GM23338 (cell line): Measurements from ENCODE around the gene IRF2BPL. TPM values are rescaled to one million over a fixed set of nuclear protein-coding genes. Genes with fewer than 3 reads are reported as not detected.

ENCODE experiments used
- ATAC-seq: fragments of 200-7000 bp; cut with Tn5 transposase; 3 replicates; pipeline ENCODE4 v1.9.1; 2020
- DNase-seq: peaks from one replicate; pipeline ENCODE4 v3.0.0-alpha.2; 2015; ENCODE audit warnings: low spot score
- H2AFZ ChIP-seq: fragments of 200-600 bp; sonication (generic); 2 replicates; pipeline ENCODE4 v1.8.0; 2016; ENCODE audit warnings: antibody characterized with exemption, mild to moderate bottlenecking, moderate library complexity
- H3F3A ChIP-seq: fragments of 200-600 bp; sonication (generic); replicated peaks from 2 replicates; pipeline ENCODE4 v1.8.0; 2017; ENCODE audit warnings: antibody characterized with exemption, mixed run types, low read depth
- H3K27ac ChIP-seq: fragments of 200-600 bp; sonication (generic); 2 replicates; pipeline ENCODE4 v1.6.1; 2016; ENCODE audit warnings: low read depth
- H3K27me3 ChIP-seq: fragments of 200-600 bp; sonication (generic); 2 replicates; pipeline ENCODE4 v1.8.0; 2016; ENCODE audit warnings: mild to moderate bottlenecking, mixed run types, moderate library complexity; ENCODE audit not compliant: insufficient read depth
- H3K36me3 ChIP-seq: fragments of 200-600 bp; sonication (generic); 2 replicates; pipeline ENCODE4 v1.8.0; 2016; ENCODE audit warnings: mild to moderate bottlenecking; ENCODE audit not compliant: insufficient read depth
- H3K4me1 ChIP-seq: fragments of 200-600 bp; sonication (generic); 2 replicates; pipeline ENCODE4 v1.8.0; 2016; ENCODE audit warnings: mild to moderate bottlenecking, moderate library complexity; ENCODE audit not compliant: insufficient read depth
- H3K4me2 ChIP-seq: fragments of 200-600 bp; sonication (generic); 2 replicates; pipeline ENCODE4 v1.7.1; 2017; ENCODE audit warnings: mixed run types
- H3K4me3 ChIP-seq: fragments of 200-600 bp; sonication (generic); 2 replicates; pipeline ENCODE4 v1.6.1; 2016; ENCODE audit warnings: mixed run types
- H3K79me2 ChIP-seq: fragments of 200-600 bp; sonication (generic); replicated peaks from 2 replicates; pipeline ENCODE4 v1.8.0; 2017; ENCODE audit warnings: mild to moderate bottlenecking; ENCODE audit not compliant: insufficient read depth
- H3K9me2 ChIP-seq: fragments of 200-600 bp; sonication (generic); 2 replicates; pipeline ENCODE4 v1.8.0; 2017; ENCODE audit not compliant: insufficient read depth
- H4K20me1 ChIP-seq: fragments of 200-600 bp; sonication (generic); replicated peaks from 2 replicates; pipeline ENCODE4 v1.8.0; 2017; ENCODE audit warnings: mild to moderate bottlenecking; ENCODE audit not compliant: insufficient read depth
- H3K27ac Mint-ChIP-seq: 2 replicates; pipeline ENCODE4 v1.8.0; 2020; ENCODE audit warnings: inconsistent platforms, mild to moderate bottlenecking, moderate library complexity, mixed read lengths
- H3K27me3 Mint-ChIP-seq: 3 replicates; pipeline ENCODE4 v1.8.0; 2022; ENCODE audit warnings: low read depth, mild to moderate bottlenecking, moderate library complexity, mixed read lengths, inconsistent platforms; ENCODE audit not compliant: insufficient read depth, poor library complexity
- H3K36me3 Mint-ChIP-seq: 3 replicates; pipeline ENCODE4 v1.8.0; 2021; ENCODE audit warnings: low read depth, mild to moderate bottlenecking, inconsistent platforms, moderate library complexity, mixed read lengths
- H3K4me1 Mint-ChIP-seq: 3 replicates; pipeline ENCODE4 v1.8.0; 2020; ENCODE audit warnings: mild to moderate bottlenecking, inconsistent platforms, mixed read lengths
- H3K4me3 Mint-ChIP-seq: 3 replicates; pipeline ENCODE4 v1.8.0; 2021; ENCODE audit warnings: moderate library complexity, mild to moderate bottlenecking, inconsistent platforms, mixed read lengths
- H3K9me3 Mint-ChIP-seq: 3 replicates; pipeline ENCODE4 v1.8.0; 2020; ENCODE audit warnings: moderate library complexity, mild to moderate bottlenecking, inconsistent platforms, mixed read lengths
- CREB1 ChIP-seq: fragments of 250-450 bp; sonication (Bioruptor Pico); IDR thresholded peaks from 2 replicates; pipeline ENCODE4 v1.5.0; 2020; ENCODE audit warnings: low read depth, mild to moderate bottlenecking, moderate library complexity
- EZH2phosphoT487 ChIP-seq: fragments of 200-600 bp; sonication (generic); IDR thresholded peaks from one replicate; pipeline ENCODE4 v1.8.1; 2018; ENCODE audit warnings: antibody characterized with exemption; ENCODE audit not compliant: unreplicated experiment
- POLR2AphosphoS5 ChIP-seq: IDR thresholded peaks from 2 replicates; pipeline ENCODE4 v1.6.1; 2016; ENCODE audit warnings: antibody characterized with exemption, low read depth
- STAT1 ChIP-seq: IDR thresholded peaks from one replicate; pipeline ENCODE4 v1.6.1; 2016; ENCODE audit warnings: antibody characterized with exemption; ENCODE audit not compliant: unreplicated experiment
- polyA plus RNA-seq: library from polyadenylated mRNA; unstranded; fragments of >200 nt; fragmentation: Nextera tagmentation; extraction: Ambion mirVana; gene quantifications from 2 replicates; pipeline ENCODE4 v1.2.1, GENCODE V29; 2016
- total RNA-seq: library from RNA; depleted of rRNA; stranded (reverse); fragments of >200 nt; shearing (Covaris generic); gene quantifications from 2 replicates; pipeline ENCODE4 v1.2.3, GENCODE V29; 2014
- TF ChIP-seq, protein P1 (sequence below): IDR thresholded peaks from one replicate; pipeline ENCODE4 v1.6.1; 2018; ENCODE audit warnings: antibody characterized with exemption; ENCODE audit not compliant: unreplicated experiment
- TF ChIP-seq, protein P2 (sequence below): IDR thresholded peaks from 2 replicates; pipeline ENCODE4 v1.6.1; 2016; ENCODE audit warnings: antibody characterized with exemption

IRF2BPL gene
- total and polyA plus RNA-seq, 2 experiments from 2014 or later: 11.2 to 119 TPM

DNA sequence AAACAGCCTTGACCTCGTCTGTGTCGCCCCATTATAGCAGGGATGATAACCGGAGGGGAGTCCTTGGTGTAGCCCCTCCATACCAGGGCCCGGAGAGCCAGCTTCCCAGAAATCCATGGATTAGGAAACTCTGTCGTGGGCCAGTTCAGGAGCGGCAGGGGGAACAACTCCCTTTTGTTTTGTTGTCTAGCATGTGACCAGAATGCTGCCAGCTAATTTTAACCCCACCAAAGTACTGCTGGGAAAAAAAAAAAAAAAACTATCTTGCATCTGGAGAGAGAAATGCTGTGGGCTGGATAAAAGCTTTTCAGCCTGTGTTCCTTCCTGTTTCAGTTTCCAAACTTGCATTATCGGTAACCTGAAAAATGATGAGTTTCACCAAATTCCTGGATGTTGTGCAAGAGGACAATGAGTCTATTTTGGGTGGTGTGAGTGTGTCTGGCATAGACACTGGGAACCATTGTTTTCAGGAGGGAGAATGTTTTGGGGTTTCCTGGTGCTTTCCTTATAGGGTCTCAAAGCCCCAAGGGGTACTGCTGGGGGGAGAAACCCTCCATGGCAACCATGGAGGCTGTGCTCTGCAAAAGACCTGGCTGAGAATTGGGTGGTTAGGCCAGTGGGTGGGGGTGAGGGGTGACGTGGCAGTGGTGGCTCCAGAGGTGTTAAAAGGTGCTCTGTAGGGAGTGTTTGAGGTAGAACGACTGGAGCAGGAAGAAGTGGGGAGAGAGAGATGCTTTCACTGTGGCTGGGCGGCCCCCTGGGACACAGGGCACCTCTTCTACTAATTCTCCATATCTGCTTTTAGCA lies 14.9 kb upstream of the IRF2BPL start:
- Histone ChIP-seq H3K27me3 (no peaks in the 10 kb centered on the region), H3F3A (peaks cover 38% of the 10 kb centered on the region; the same call in 1 of the 2 replicates), H3K4me1 (peaks cover 71% of the 10 kb centered on the region), H3K27ac (no peak overlapping the region; the same call in 1 of the 2 replicates), H3K4me3 (no peak overlapping the region), H3K4me2 (peak overlapping the region; percentile 38; the same call in 1 of the 2 replicates), H3K9me2 (no peaks in the 10 kb centered on the region), H3K36me3 (no peaks in the 10 kb centered on the region), H4K20me1 (no peaks in the 10 kb centered on the region), H2AFZ (peak overlapping the region; percentile 56), H3K79me2 (no peaks in the 10 kb centered on the region)
- no peak for TF ChIP-seq EZH2phosphoT487
- TF ChIP-seq, protein P1, sequence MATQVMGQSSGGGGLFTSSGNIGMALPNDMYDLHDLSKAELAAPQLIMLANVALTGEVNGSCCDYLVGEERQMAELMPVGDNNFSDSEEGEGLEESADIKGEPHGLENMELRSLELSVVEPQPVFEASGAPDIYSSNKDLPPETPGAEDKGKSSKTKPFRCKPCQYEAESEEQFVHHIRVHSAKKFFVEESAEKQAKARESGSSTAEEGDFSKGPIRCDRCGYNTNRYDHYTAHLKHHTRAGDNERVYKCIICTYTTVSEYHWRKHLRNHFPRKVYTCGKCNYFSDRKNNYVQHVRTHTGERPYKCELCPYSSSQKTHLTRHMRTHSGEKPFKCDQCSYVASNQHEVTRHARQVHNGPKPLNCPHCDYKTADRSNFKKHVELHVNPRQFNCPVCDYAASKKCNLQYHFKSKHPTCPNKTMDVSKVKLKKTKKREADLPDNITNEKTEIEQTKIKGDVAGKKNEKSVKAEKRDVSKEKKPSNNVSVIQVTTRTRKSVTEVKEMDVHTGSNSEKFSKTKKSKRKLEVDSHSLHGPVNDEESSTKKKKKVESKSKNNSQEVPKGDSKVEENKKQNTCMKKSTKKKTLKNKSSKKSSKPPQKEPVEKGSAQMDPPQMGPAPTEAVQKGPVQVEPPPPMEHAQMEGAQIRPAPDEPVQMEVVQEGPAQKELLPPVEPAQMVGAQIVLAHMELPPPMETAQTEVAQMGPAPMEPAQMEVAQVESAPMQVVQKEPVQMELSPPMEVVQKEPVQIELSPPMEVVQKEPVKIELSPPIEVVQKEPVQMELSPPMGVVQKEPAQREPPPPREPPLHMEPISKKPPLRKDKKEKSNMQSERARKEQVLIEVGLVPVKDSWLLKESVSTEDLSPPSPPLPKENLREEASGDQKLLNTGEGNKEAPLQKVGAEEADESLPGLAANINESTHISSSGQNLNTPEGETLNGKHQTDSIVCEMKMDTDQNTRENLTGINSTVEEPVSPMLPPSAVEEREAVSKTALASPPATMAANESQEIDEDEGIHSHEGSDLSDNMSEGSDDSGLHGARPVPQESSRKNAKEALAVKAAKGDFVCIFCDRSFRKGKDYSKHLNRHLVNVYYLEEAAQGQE: no peak
- H3K4me1 Mint-ChIP-seq: peaks cover 66% of the 10 kb centered on the region
- H3K27me3 Mint-ChIP-seq: peaks cover 28% of the 10 kb centered on the region
- ATAC-seq (no peak), DNase-seq (no peak)
- no peaks in the 10 kb centered on the region for H3K36me3 Mint-ChIP-seq
- no peak overlapping the region; the same call in 2 of the 3 replicates for H3K4me3 Mint-ChIP-seq
- no peak overlapping the region for H3K27ac Mint-ChIP-seq
- no peaks in the 10 kb centered on the region; the same call in 2 of the 3 replicates for H3K9me3 Mint-ChIP-seq

DNA sequence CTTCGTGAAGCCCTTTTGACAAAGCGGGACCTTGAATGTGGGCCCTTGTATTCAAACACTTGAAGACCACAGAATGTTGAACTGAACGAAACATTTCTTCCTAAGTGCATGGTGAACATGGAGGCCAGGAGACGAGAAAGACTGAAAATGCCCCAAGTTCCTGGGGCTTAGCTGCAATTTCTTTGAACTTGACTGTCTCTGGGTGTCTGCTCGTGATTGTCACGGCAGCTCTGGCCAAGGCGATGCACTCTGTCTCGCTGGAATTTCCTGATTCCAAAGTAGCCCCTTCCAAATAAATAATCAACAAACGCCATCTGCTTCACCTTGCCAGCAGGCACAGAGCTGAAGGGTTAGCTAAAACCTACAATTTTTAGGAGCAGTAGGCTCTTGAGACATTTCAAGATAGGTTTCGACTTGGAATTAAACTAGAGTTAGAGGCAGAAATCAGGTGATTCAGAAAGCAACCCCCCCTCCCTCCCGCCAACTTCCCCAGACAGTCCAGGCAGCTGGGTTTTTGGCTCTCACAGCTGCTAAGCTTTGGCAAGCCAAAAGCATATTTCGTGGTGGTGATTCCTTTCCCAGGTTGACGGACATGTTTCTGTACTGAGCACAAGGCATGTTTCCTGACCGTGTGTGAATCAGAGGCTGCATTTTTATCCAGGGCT lies 13.5 kb upstream of the IRF2BPL start:
- Mint-ChIP-seq H3K4me3 (no peak overlapping the region; the same call in 2 of the 3 replicates), H3K27me3 (peaks cover 31% of the 10 kb centered on the region), H3K4me1 (peaks cover 80% of the 10 kb centered on the region), H3K36me3 (no peaks in the 10 kb centered on the region), H3K27ac (peak overlapping the region; percentile 81), H3K9me3 (no peaks in the 10 kb centered on the region; the same call in 2 of the 3 replicates)
- no peaks in the 10 kb centered on the region for H3K9me2 ChIP-seq
- ATAC-seq (no peak), DNase-seq (no peak)
- peak overlapping the region; percentile 23; the same call in 1 of the 2 replicates for H2AFZ ChIP-seq
- H3K79me2 ChIP-seq: no peaks in the 10 kb centered on the region
- peaks cover 85% of the 10 kb centered on the region for H3K4me1 ChIP-seq
- no peaks in the 10 kb centered on the region for H3K36me3 ChIP-seq
- H3K4me3 ChIP-seq: no peak overlapping the region
- no peaks in the 10 kb centered on the region for H4K20me1 ChIP-seq
- peak overlapping the region; percentile 92 for H3K4me2 ChIP-seq
- peaks cover 38% of the 10 kb centered on the region; the same call in 1 of the 2 replicates for H3F3A ChIP-seq
- peak overlapping the region; percentile 82; the same call in 1 of the 2 replicates for H3K27ac ChIP-seq
- TF ChIP-seq, protein P2, sequence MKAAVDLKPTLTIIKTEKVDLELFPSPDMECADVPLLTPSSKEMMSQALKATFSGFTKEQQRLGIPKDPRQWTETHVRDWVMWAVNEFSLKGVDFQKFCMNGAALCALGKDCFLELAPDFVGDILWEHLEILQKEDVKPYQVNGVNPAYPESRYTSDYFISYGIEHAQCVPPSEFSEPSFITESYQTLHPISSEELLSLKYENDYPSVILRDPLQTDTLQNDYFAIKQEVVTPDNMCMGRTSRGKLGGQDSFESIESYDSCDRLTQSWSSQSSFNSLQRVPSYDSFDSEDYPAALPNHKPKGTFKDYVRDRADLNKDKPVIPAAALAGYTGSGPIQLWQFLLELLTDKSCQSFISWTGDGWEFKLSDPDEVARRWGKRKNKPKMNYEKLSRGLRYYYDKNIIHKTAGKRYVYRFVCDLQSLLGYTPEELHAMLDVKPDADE: no peak
- TF ChIP-seq STAT1 (no peak), POLR2AphosphoS5 (no peak), CREB1 (no peak)
- H3K27me3 ChIP-seq: peaks cover 12% of the 10 kb centered on the region
